RWPE2 (cell line): ENCODE results near the gene NPW.

ENCODE experiments used
- ATAC-seq: fragments of 200-7000 bp; cut with Tn5 transposase; 3 replicates; pipeline ENCODE4 v1.9.1; 2021; ENCODE audit warnings: low read depth
- DNase-seq: peaks from one replicate; pipeline ENCODE4 v3.0.0-alpha.2; 2020; ENCODE audit warnings: low spot score
- H3K27ac ChIP-seq: fragments of 450-650 bp; 2 replicates; pipeline ENCODE4 v1.5.1; 2017; ENCODE audit warnings: mild to moderate bottlenecking; ENCODE audit not compliant: poor library complexity, severe bottlenecking
- H3K27me3 ChIP-seq: fragments of 250-450 bp; sonication (Bioruptor Pico); 2 replicates; pipeline ENCODE4 v1.5.1; 2021; ENCODE audit warnings: mild to moderate bottlenecking, moderate library complexity; ENCODE audit not compliant: insufficient read depth, poor library complexity, severe bottlenecking
- H3K36me3 ChIP-seq: fragments of 250-450 bp; sonication (Bioruptor Pico); 2 replicates; pipeline ENCODE4 v1.5.1; 2020; ENCODE audit warnings: low read depth, mild to moderate bottlenecking, moderate library complexity
- H3K4me1 ChIP-seq: fragments of 250-450 bp; sonication (Bioruptor Pico); 2 replicates; pipeline ENCODE4 v1.5.1; 2021; ENCODE audit warnings: mild to moderate bottlenecking, moderate library complexity; ENCODE audit not compliant: insufficient read depth, poor library complexity, severe bottlenecking
- H3K4me3 ChIP-seq: fragments of 250-450 bp; sonication (Bioruptor Pico); 2 replicates; pipeline ENCODE4 v1.5.1; 2021; ENCODE audit warnings: mild to moderate bottlenecking, moderate library complexity; ENCODE audit not compliant: severe bottlenecking
- H3K9me3 ChIP-seq: fragments of 250-450 bp; sonication (Bioruptor Pico); 2 replicates; pipeline ENCODE4 v1.5.1; 2021; ENCODE audit warnings: mild to moderate bottlenecking, moderate library complexity; ENCODE audit not compliant: severe bottlenecking
- CTCF ChIP-seq: fragments of 450-650 bp; IDR thresholded peaks from one replicate; pipeline ENCODE4 v1.5.1; 2017; ENCODE audit warnings: mild to moderate bottlenecking, moderate library complexity; ENCODE audit not compliant: poor library complexity, severe bottlenecking

The NPW gene

GRCh38 chr16:1980770-1981087 lies 38.9 kb upstream of the NPW start:
- Histone ChIP-seq H3K27me3 (no peaks in the 10 kb centered on the region), H3K27ac (no peak overlapping the region), H3K4me1 (peaks cover 5% of the 10 kb centered on the region), H3K36me3 (peaks cover 29% of the 10 kb centered on the region), H3K9me3 (no peaks in the 10 kb centered on the region), H3K4me3 (no peak overlapping the region)
- DNase-seq (no peak), ATAC-seq (no peak)
- TF ChIP-seq CTCF = no peak

DNA sequence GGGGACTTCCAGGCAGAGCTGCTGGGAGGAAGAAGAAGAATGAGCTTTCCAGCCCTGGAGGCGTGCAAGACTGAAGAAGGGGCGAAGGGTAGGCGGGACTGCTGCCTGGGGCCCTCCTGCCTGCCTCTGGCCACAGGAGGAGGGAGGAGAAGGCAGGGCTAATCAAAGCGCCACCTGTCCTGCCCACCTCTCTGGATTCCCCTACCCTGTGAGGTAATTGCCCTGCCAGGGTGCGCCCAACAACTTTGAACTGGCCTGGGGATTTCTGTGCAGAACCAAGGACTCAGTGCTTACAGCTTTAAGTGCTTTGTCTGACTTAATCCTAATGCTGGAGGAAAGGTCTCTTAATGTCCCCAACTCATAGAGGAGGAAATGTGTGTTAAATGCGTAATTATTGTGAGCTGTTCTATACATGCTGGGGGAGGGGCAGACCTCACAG lies 38.2 kb upstream of the NPW start, which contains the start of gene NOXO1:
NOXO1 (minus strand) TSS at position 72 of the 439 bp plus-strand sequence. CDS start 290 bp downstream, outside the sequence.
- Histone ChIP-seq H3K4me1 (peaks cover 5% of the 10 kb centered on the region), H3K27me3 (no peaks in the 10 kb centered on the region), H3K36me3 (peaks cover 29% of the 10 kb centered on the region), H3K4me3 (peak within 1 kb of the TSS; percentile 41), H3K9me3 (no peaks in the 10 kb centered on the region), H3K27ac (no peak within 1 kb of the TSS)
- ATAC-seq = no peak
- TF ChIP-seq CTCF = no peak
- DNase-seq = no peak

DNA sequence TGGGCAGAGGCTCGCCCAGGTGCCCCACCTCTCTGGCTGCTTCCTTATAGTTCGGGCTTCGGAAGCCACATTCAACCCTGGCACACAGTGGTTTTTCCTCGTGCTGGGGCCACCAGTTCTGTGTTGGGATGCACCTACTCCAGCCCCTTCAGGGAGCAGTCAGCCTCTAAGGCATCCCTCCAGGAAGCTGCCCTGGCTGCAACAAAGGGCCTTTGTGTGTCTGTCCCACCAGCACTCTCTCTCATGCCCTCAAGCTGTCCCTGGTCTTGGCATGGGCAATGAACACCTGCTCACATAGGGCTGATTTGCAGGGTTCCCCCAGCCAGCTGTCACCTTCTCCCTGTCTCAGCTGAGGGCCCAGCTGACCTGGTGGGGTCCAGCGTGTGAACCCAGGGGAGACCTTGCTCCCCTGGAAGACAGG lies 37.6 kb upstream of the NPW start:
- DNase-seq (no peak), ATAC-seq (no peak)
- Histone ChIP-seq H3K36me3 (peaks cover 30% of the 10 kb centered on the region), H3K27me3 (no peaks in the 10 kb centered on the region), H3K27ac (no peak overlapping the region), H3K4me3 (no peak overlapping the region), H3K4me1 (peaks cover 5% of the 10 kb centered on the region), H3K9me3 (no peaks in the 10 kb centered on the region)
- TF ChIP-seq CTCF = no peak

DNA sequence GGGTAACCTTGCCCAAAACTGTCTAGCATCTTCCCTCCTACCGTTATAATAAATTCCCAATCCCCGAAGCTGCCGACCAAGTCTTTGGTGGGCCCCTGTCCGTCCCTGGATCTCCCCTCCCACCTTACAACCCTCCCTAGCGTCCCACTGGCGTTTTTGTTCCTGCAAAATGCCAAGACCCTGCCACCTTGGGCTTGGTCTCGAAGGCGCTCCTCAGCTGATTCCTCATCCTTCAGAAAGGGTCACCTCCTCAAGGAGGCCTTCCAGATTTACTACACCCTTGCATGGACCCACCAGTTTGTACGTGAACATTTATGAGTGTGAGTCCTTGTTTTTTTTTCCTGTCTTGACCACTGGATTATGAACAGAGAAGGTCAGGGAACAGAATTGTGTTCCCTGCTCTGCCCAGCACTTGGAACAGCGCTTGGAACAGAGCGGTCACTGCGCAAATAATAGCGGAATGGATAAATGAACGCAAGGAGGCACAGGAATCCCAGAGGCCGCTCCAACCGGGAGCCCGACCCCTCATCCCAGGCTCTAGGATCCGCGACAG lies 36.5 kb upstream of the NPW start:
- DNase-seq (no peak), ATAC-seq (no peak)
- H3K9me3 ChIP-seq = no peaks in the 10 kb centered on the region
- H3K4me1 ChIP-seq = peaks cover 5% of the 10 kb centered on the region
- H3K4me3 ChIP-seq = peak overlapping the region; percentile 70
- H3K27ac ChIP-seq = no peak overlapping the region
- H3K27me3 ChIP-seq = no peaks in the 10 kb centered on the region
- no peak for TF ChIP-seq CTCF
- H3K36me3 ChIP-seq = peaks cover 28% of the 10 kb centered on the region

DNA sequence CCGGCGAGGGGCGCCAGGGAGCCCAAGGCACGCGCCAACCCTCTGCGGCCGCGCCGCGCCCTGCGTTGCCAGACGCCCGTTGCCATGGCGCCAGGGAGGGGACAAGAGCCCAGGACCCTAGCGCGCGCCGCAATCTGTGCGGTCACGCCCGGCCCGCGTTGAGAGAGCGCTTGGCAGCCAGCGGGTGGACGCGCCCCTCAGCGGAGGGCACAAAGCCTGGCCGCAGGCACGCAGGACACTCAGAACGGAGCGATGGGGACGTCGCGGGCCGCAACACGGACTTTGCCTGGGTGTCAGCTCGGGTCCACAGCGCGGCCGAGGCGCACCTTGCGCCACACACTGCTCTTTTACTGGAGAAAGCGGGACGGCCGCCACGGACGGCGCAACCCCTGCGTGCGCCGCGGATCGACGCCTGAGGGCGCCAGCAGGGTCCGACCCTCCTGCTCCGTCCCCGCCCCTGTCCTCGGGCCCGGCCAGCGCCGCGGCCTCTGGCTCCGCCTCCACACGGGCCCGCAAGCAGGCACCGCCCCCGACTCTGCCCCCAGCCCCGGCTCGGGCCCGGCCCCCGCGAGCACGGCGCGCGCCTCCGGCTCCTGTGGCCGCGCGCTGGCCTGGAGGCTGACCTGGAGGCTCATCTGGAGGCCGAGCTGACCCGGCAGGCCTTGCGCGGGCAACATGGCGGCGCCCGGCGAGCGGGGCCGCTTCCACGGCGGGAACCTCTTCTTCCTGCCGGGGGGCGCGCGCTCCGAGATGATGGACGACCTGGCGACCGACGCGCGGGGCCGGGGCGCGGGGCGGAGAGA lies 35.8 kb upstream of the NPW start, which contains the start of gene GFER:
GFER (plus strand) TSS at position 650 of the 803 bp plus-strand sequence; CDS start at position 676, 26 bp downstream.
- DNase-seq (no peak), ATAC-seq (peak; percentile 66)
- peak; percentile 50 for TF ChIP-seq CTCF
- H3K27me3 ChIP-seq = no peaks in the 10 kb centered on the region
- no peaks in the 10 kb centered on the region for H3K9me3 ChIP-seq
- peaks cover 5% of the 10 kb centered on the region for H3K4me1 ChIP-seq
- peaks cover 21% of the 10 kb centered on the region for H3K36me3 ChIP-seq
- H3K4me3 ChIP-seq = peak within 1 kb of the TSS; percentile 70
- H3K27ac ChIP-seq = peak within 1 kb of the TSS; percentile 47
